Measurements from ENCODE around the gene KRT81.

KRT81 gene

GRCh38 chr12:52331833-52332232 lies 40.5 kb upstream of the KRT81 start:
- Histone ChIP-seq H3K4me3 (IDR thresholded peaks at IDR 0.05; ENCODE audit: insufficient read depth, low read depth, low read length) (no peak overlapping the region), H3K27ac (no peak overlapping the region), H3K79me2 (ENCODE audit: insufficient read depth, low read depth) (no peaks in the 10 kb centered on the region), H2AFZ (ENCODE audit: low read depth) (no peak overlapping the region), H3K36me3 (ENCODE audit: insufficient read depth) (no peaks in the 10 kb centered on the region), H4K20me1 (ENCODE audit: insufficient read depth) (no peaks in the 10 kb centered on the region), H3K4me2 (no peak overlapping the region), H3K9ac (no peak overlapping the region), H3K4me1 (ENCODE audit: low read depth, poor library complexity, severe bottlenecking) (peaks cover 13% of the 10 kb centered on the region), H3K27me3 (ENCODE audit: insufficient read depth, low read depth) (no peaks in the 10 kb centered on the region)
- TF ChIP-seq CTCF (conservative IDR thresholded peaks at IDR 0.05; ENCODE audit: low read depth, low read length) = no peak

GRCh38 chr12:52331039-52331438 lies 39.7 kb upstream of the KRT81 start:
- Histone ChIP-seq H3K9ac (no peak overlapping the region), H3K4me1 (ENCODE audit: low read depth, poor library complexity, severe bottlenecking) (peaks cover 14% of the 10 kb centered on the region), H2AFZ (ENCODE audit: low read depth) (no peak overlapping the region), H3K27ac (no peak overlapping the region), H4K20me1 (ENCODE audit: insufficient read depth) (no peaks in the 10 kb centered on the region), H3K4me2 (no peak overlapping the region), H3K79me2 (ENCODE audit: insufficient read depth, low read depth) (no peaks in the 10 kb centered on the region), H3K4me3 (IDR thresholded peaks at IDR 0.05; ENCODE audit: insufficient read depth, low read depth, low read length) (no peak overlapping the region), H3K27me3 (ENCODE audit: insufficient read depth, low read depth) (no peaks in the 10 kb centered on the region), H3K36me3 (ENCODE audit: insufficient read depth) (no peaks in the 10 kb centered on the region)
- TF ChIP-seq CTCF (conservative IDR thresholded peaks at IDR 0.05; ENCODE audit: low read depth, low read length) = no peak

GRCh38 chr12:52327830-52328500 lies 36.6 kb upstream of the KRT81 start:
- peaks cover 14% of the 10 kb centered on the region for H3K4me1 ChIP-seq (ENCODE audit: low read depth, poor library complexity, severe bottlenecking)
- no peaks in the 10 kb centered on the region for H4K20me1 ChIP-seq (ENCODE audit: insufficient read depth)
- H3K79me2 ChIP-seq (ENCODE audit: insufficient read depth, low read depth) = no peaks in the 10 kb centered on the region
- peak overlapping the region; percentile 21; the same call in 1 of the 2 replicates for H3K4me2 ChIP-seq
- peak overlapping the region; percentile 51 for H3K27ac ChIP-seq
- H3K9ac ChIP-seq = no peak overlapping the region; the same call in 1 of the 2 replicates
- peak overlapping the region; percentile 72 for H2AFZ ChIP-seq (ENCODE audit: low read depth)
- TF ChIP-seq CTCF (conservative IDR thresholded peaks at IDR 0.05; ENCODE audit: low read depth, low read length) = peak; percentile 18; the same call in 1 of the 2 replicates
- no peaks in the 10 kb centered on the region for H3K36me3 ChIP-seq (ENCODE audit: insufficient read depth)
- no peak overlapping the region for H3K4me3 ChIP-seq (IDR thresholded peaks at IDR 0.05; ENCODE audit: insufficient read depth, low read depth, low read length)
- H3K27me3 ChIP-seq (ENCODE audit: insufficient read depth, low read depth) = no peaks in the 10 kb centered on the region

- peak overlapping the region; percentile 51; the same call in 1 of the 2 replicates for H3K27ac ChIP-seq
- H3K27me3 ChIP-seq (ENCODE audit: insufficient read depth, low read depth) = no peaks in the 10 kb centered on the region
- no peaks in the 10 kb centered on the region for H3K79me2 ChIP-seq (ENCODE audit: insufficient read depth, low read depth)
- no peaks in the 10 kb centered on the region for H4K20me1 ChIP-seq (ENCODE audit: insufficient read depth)
- H3K4me2 ChIP-seq = peak overlapping the region; percentile 26; the same call in 1 of the 2 replicates
- H2AFZ ChIP-seq (ENCODE audit: low read depth) = peak overlapping the region; percentile 72
- peaks cover 14% of the 10 kb centered on the region for H3K4me1 ChIP-seq (ENCODE audit: low read depth, poor library complexity, severe bottlenecking)
- H3K9ac ChIP-seq = no peak overlapping the region
- no peak overlapping the region for H3K4me3 ChIP-seq (IDR thresholded peaks at IDR 0.05; ENCODE audit: insufficient read depth, low read depth, low read length)
- H3K36me3 ChIP-seq (ENCODE audit: insufficient read depth) = no peaks in the 10 kb centered on the region
- peak; percentile 93 for TF ChIP-seq CTCF (conservative IDR thresholded peaks at IDR 0.05; ENCODE audit: low read depth, low read length)
Observed at GRCh38 chr12:52327052-52327829, 35.9 kb upstream of the KRT81 start.

All from KMS-11 (cell line).